ENCODE measurements around the gene RFX1. TPM values are rescaled to one million over a fixed set of nuclear protein-coding genes. Genes with fewer than 3 reads are reported as not detected.
A peak's percentile ranks its signal among the peaks of the same experiment; 100 is the strongest.
"Not testable (repeated sequence)": the region's sequence is repeated elsewhere in the genome, so short reads cannot be mapped to it uniquely, and the experiment has no call there.

RFX1 gene
- total RNA-seq = 10 to 100 TPM; 13.8 to 14.0 TPM

DNA sequence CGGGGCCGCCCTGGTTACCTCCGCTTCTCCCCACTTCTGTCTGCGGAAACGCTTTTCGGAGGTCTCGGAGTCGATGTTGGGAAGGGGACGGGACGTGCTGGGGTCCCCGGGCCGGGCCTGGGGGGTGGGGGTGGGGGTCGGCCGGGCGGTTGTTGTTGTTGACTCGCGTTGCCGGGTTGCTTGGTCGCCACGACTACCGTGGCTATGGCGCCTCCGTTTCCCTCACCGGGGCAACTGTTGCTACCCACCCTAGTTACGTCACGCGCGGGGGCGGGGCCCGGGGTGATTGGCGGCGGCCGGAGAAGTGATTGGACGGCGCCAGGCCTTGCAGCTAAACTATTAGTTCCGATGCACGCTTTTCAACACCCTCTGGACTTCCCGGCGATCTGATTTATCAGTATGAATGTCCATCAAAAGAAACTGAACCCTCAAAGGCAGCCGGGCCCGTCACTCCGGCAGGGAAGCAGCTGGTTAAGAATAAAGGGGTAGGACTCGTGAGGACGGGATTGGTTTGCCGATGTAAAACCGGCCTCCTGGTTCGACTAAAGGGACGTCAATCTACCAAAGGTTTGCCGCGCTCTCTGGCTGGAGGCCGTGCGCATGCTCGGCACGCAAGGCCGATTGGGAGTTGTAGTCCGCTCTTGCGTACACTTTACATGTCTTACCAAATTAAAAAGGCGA is at the start of gene RFX1:
Gene RFX1 (minus strand): TSS at position 236 of the 681 bp plus-strand sequence. CDS start 12,477 bp downstream, outside the sequence.
- H3K27me3 Mint-ChIP-seq (ENCODE audit: low read depth) = no peaks in the 10 kb centered on the region
- peak within 1 kb of the TSS; percentile 90 for H3K4me3 Mint-ChIP-seq
- H3K4me1 Mint-ChIP-seq (ENCODE audit: low read depth) = peaks cover 40% of the 10 kb centered on the region
- intact Hi-C loops (cut with micrococcal nuclease) = loop anchor here (1.0 to 5.0 kb wide), 6 partner anchors 20 to 361 kb away; partner anchors contain the start of gene DCAF15
- DNase-seq = peak; percentile 100
- H3K27ac Mint-ChIP-seq = peak within 1 kb of the TSS; percentile 96
- H3K9me3 Mint-ChIP-seq = no peaks in the 10 kb centered on the region
- H3K36me3 Mint-ChIP-seq (ENCODE audit: low read depth) = no peaks in the 10 kb centered on the region
- CTCF ChIA-PET = interaction anchor here (0.6 to 1.7 kb wide), 4 partner anchors 13 to 103 kb away, joined by 3 to 4 read pairs (median 4); no protein-coding TSS in a partner anchor

- no peak overlapping the region for H3K4me3 Mint-ChIP-seq
- H3K4me1 Mint-ChIP-seq (ENCODE audit: low read depth) = peaks cover 17% of the 10 kb centered on the region
- intact Hi-C loops (cut with micrococcal nuclease) = no loop called here
- H3K27me3 Mint-ChIP-seq (ENCODE audit: low read depth) = peaks cover 26% of the 10 kb centered on the region
- H3K27ac Mint-ChIP-seq = no peak overlapping the region
- peaks cover 17% of the 10 kb centered on the region for H3K36me3 Mint-ChIP-seq (ENCODE audit: low read depth)
- CTCF ChIA-PET = interaction anchor here (1.1 to 5.9 kb wide), 2 partner anchors 8 to 15 kb away, joined by 4 to 55 read pairs; partner anchors contain the start of gene MISP3
- peaks cover 2% of the 10 kb centered on the region for H3K9me3 Mint-ChIP-seq
- no peak for DNase-seq
Measured at GRCh38 chr19:14055396-14055795, 49.3 kb upstream of the RFX1 start.

- no peak for DNase-seq
- CTCF ChIA-PET = interaction anchor here (1.0 to 1.1 kb wide), 2 partner anchors 9 to 23 kb away, joined by 3 to 4 read pairs; partner anchors contain the start of gene IL27RA
- peaks cover 22% of the 10 kb centered on the region for H3K36me3 Mint-ChIP-seq (ENCODE audit: low read depth)
- no peak overlapping the region for H3K4me3 Mint-ChIP-seq
- H3K27me3 Mint-ChIP-seq (ENCODE audit: low read depth) = peaks cover 21% of the 10 kb centered on the region
- intact Hi-C loops (cut with micrococcal nuclease) = no loop called here
- H3K27ac Mint-ChIP-seq = no peak overlapping the region
- H3K4me1 Mint-ChIP-seq (ENCODE audit: low read depth) = peaks cover 16% of the 10 kb centered on the region
- H3K9me3 Mint-ChIP-seq = peaks cover 2% of the 10 kb centered on the region
Measured at GRCh38 chr19:14054721-14055120, 48.6 kb upstream of the RFX1 start.

GRCh38 chr19:14054099-14054498 is 48.0 kb upstream of the RFX1 start:
- Mint-ChIP-seq H3K27ac (no peak overlapping the region), H3K4me1 (ENCODE audit: low read depth) (peaks cover 14% of the 10 kb centered on the region), H3K9me3 (peaks cover 2% of the 10 kb centered on the region), H3K4me3 (no peak overlapping the region), H3K36me3 (ENCODE audit: low read depth) (peaks cover 23% of the 10 kb centered on the region), H3K27me3 (ENCODE audit: low read depth) (peaks cover 18% of the 10 kb centered on the region)
- no peak for DNase-seq
- intact Hi-C loops (cut with micrococcal nuclease) = no loop called here
- CTCF ChIA-PET = interaction anchor here (1.0 to 1.1 kb wide), 2 partner anchors 9 to 23 kb away, joined by 3 to 4 read pairs; partner anchors contain the start of gene IL27RA

DNA sequence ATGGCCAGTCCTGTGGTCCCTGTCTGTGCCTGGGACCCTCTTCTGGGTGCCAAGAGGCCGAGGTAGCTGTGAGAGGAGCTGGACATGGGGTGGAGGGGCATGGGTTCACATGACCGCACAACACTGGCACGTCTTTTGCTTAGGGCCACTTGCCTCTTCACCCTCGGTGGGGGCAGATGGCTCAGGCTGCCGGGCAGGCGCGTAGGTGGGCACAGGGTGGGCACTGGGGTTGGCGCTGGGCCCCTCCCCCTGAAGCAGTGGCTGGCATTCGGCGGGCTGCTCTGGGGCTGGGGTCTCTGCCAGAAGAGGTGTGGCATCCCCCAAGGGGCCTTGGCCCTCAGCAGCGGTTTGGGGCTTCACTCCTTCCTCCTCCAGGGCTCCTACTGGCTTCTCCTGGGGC is 47.4 kb upstream of the RFX1 start:
- Mint-ChIP-seq H3K27me3 (ENCODE audit: low read depth) (peaks cover 13% of the 10 kb centered on the region), H3K4me3 (no peak overlapping the region), H3K36me3 (ENCODE audit: low read depth) (peaks cover 28% of the 10 kb centered on the region), H3K4me1 (ENCODE audit: low read depth) (peaks cover 9% of the 10 kb centered on the region), H3K27ac (no peak overlapping the region), H3K9me3 (peaks cover 2% of the 10 kb centered on the region)
- CTCF ChIA-PET = interaction anchor here (1.0 kb wide), 2 partner anchors 20 to 22 kb away, joined by 3 read pairs; partner anchors contain the start of gene IL27RA
- intact Hi-C loops (cut with micrococcal nuclease) = no loop called here
- no peak for DNase-seq

GRCh38 chr19:14053032-14053431 is 46.9 kb upstream of the RFX1 start:
- intact Hi-C loops (cut with micrococcal nuclease) = no loop called here
- DNase-seq = no peak
- Mint-ChIP-seq H3K4me1 (ENCODE audit: low read depth) (peaks cover 5% of the 10 kb centered on the region), H3K27ac (no peak overlapping the region), H3K27me3 (ENCODE audit: low read depth) (peaks cover 8% of the 10 kb centered on the region), H3K36me3 (ENCODE audit: low read depth) (peaks cover 31% of the 10 kb centered on the region), H3K4me3 (no peak overlapping the region), H3K9me3 (peaks cover 2% of the 10 kb centered on the region)
- CTCF ChIA-PET = interaction anchor here (0.5 to 1.0 kb wide), 3 partner anchors 10 to 57 kb away, joined by 3 to 4 read pairs (median 3); no protein-coding TSS in a partner anchor

DNA sequence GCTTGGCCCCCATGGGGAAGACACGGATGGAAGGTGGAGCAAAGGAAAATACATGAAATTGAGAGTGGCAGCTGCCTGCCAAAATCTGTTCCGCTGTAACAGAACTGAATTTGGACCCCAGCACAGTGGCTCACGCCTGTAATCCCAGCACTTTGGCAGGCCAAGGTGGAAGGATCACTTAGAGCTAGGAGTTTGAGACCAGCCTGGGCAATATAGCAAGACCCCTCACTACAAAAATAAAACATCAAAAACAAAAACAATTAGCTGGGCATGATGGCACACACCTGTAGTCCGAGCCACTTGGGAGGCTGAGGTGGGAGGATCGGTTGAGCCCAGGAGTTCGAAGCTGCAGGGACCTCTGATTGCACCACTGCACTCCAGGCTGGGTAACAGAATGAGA is 46.4 kb upstream of the RFX1 start:
- Mint-ChIP-seq H3K9me3 (peaks cover 2% of the 10 kb centered on the region), H3K4me3 (no peak overlapping the region), H3K36me3 (ENCODE audit: low read depth) (peaks cover 34% of the 10 kb centered on the region), H3K27ac (peak overlapping the region; percentile 65), H3K27me3 (ENCODE audit: low read depth) (peaks cover 4% of the 10 kb centered on the region), H3K4me1 (ENCODE audit: low read depth) (no peaks in the 10 kb centered on the region)
- CTCF ChIA-PET = interaction anchor here (0.5 to 1.0 kb wide), 3 partner anchors 10 to 57 kb away, joined by 3 to 4 read pairs (median 3); no protein-coding TSS in a partner anchor
- DNase-seq = no peak
- intact Hi-C loops (cut with micrococcal nuclease) = no loop called here

DNA sequence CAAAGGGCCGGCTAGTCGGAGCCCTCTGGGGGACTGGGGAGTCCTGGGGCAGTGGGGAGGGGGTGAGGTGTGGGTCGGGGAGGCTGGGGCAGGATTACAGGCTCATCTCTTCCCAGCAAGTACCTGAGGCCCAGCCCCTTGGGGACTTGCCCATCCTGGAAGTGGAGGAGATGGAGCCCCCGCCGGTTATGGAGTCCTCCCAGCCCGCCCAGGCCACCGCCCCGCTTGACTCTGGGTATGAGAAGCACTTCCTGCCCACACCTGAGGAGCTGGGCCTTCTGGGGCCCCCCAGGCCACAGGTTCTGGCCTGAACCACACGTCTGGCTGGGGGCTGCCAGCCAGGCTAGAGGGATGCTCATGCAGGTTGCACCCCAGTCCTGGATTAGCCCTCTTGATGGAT is 45.9 kb upstream of the RFX1 start:
- Mint-ChIP-seq H3K27ac (peak overlapping the region; percentile 65), H3K9me3 (peaks cover 2% of the 10 kb centered on the region), H3K4me1 (ENCODE audit: low read depth) (no peaks in the 10 kb centered on the region), H3K36me3 (ENCODE audit: low read depth) (peaks cover 38% of the 10 kb centered on the region), H3K27me3 (ENCODE audit: low read depth) (peaks cover 3% of the 10 kb centered on the region), H3K4me3 (no peak overlapping the region)
- intact Hi-C loops (cut with micrococcal nuclease) = no loop called here
- CTCF ChIA-PET = interaction anchor here (1.0 to 1.7 kb wide), 2 partner anchors 8 to 84 kb away, joined by 3 to 4 read pairs; no protein-coding TSS in a partner anchor
- DNase-seq = no peak

GRCh38 chr19:14050961-14051360 is 44.8 kb upstream of the RFX1 start:
- H3K4me1 Mint-ChIP-seq (ENCODE audit: low read depth); intact Hi-C loops (cut with micrococcal nuclease); DNase-seq; H3K27ac Mint-ChIP-seq; H3K4me3 Mint-ChIP-seq; H3K27me3 Mint-ChIP-seq (ENCODE audit: low read depth); H3K9me3 Mint-ChIP-seq: not testable (repeated sequence)
- H3K36me3 Mint-ChIP-seq (ENCODE audit: low read depth) = peaks cover 44% of the 10 kb centered on the region
- CTCF ChIA-PET = interaction anchor here (1.0 to 1.8 kb wide), 6 partner anchors 8 to 83 kb away, joined by 3 to 5 read pairs (median 4); partner anchors contain the start of gene RFX1

- intact Hi-C loops (cut with micrococcal nuclease) = no loop called here
- CTCF ChIA-PET = interaction anchor here (1.0 to 1.8 kb wide), 5 partner anchors 8 to 44 kb away, joined by 3 to 5 read pairs (median 4); partner anchors contain the start of gene RFX1
- no peak overlapping the region for H3K27ac Mint-ChIP-seq
- H3K36me3 Mint-ChIP-seq (ENCODE audit: low read depth) = peaks cover 47% of the 10 kb centered on the region
- no peak for DNase-seq
- no peaks in the 10 kb centered on the region for H3K4me1 Mint-ChIP-seq (ENCODE audit: low read depth)
- no peaks in the 10 kb centered on the region for H3K27me3 Mint-ChIP-seq (ENCODE audit: low read depth)
- H3K9me3 Mint-ChIP-seq = peaks cover 2% of the 10 kb centered on the region
- H3K4me3 Mint-ChIP-seq = no peak overlapping the region
Measured at GRCh38 chr19:14050512-14050911, 44.4 kb upstream of the RFX1 start.

GRCh38 chr19:14048443-14049153 is 42.5 kb upstream of the RFX1 start:
- peaks cover 2% of the 10 kb centered on the region for H3K9me3 Mint-ChIP-seq
- intact Hi-C loops (cut with micrococcal nuclease) = loop anchor here (1.0 to 5.0 kb wide), 3 partner anchors 96 to 168 kb away; partner anchors contain the start of gene DCAF15
- no peaks in the 10 kb centered on the region for H3K27me3 Mint-ChIP-seq (ENCODE audit: low read depth)
- peak overlapping the region; percentile 30 for H3K27ac Mint-ChIP-seq
- CTCF ChIA-PET = interaction anchor here (0.6 to 3.1 kb wide), 21 partner anchors 8 to 507 kb away, joined by 3 to 31 read pairs (median 3); partner anchors contain the start of genes DCAF15 and IL27RA
- peaks cover 47% of the 10 kb centered on the region for H3K36me3 Mint-ChIP-seq (ENCODE audit: low read depth)
- H3K4me3 Mint-ChIP-seq = no peak overlapping the region
- H3K4me1 Mint-ChIP-seq (ENCODE audit: low read depth) = no peaks in the 10 kb centered on the region
- peak; percentile 81 for DNase-seq

- intact Hi-C loops (cut with micrococcal nuclease) = loop anchor here (1.0 to 5.0 kb wide), 3 partner anchors 96 to 168 kb away; partner anchors contain the start of gene DCAF15
- not testable (repeated sequence) for H3K27me3 Mint-ChIP-seq (ENCODE audit: low read depth); H3K4me3 Mint-ChIP-seq; H3K4me1 Mint-ChIP-seq (ENCODE audit: low read depth); DNase-seq; H3K27ac Mint-ChIP-seq; H3K9me3 Mint-ChIP-seq
- CTCF ChIA-PET = interaction anchor here (0.8 to 3.1 kb wide), 16 partner anchors 7 to 176 kb away, joined by 3 to 31 read pairs (median 5); partner anchors contain the start of genes DCAF15 and IL27RA
- peaks cover 47% of the 10 kb centered on the region for H3K36me3 Mint-ChIP-seq (ENCODE audit: low read depth)
Measured at GRCh38 chr19:14047866-14048265, 41.7 kb upstream of the RFX1 start.

All from activated naive CD4-positive, alpha-beta T cell treated with anti-CD3 and anti-CD28 coated beads for 36 hours (primary cell).